IgD-negative memory B cell (primary cell): ENCODE results near the gene KLHL22. TPM values are rescaled to one million over a fixed set of nuclear protein-coding genes. Genes with fewer than 3 reads are reported as not detected.
"Not testable (repeated sequence)": the region's sequence is repeated elsewhere in the genome, so short reads cannot be mapped to it uniquely, and the experiment has no call there.

Experiments used
- H3K27ac Mint-ChIP-seq, 3 donors: one replicate each; pipeline ENCODE4 v1.8.0; 2020 to 2022; ENCODE audit warnings: mild to moderate bottlenecking in 3 of 3, mixed read lengths in 3 of 3, moderate library complexity in 1 of 3
- H3K27me3 Mint-ChIP-seq: one replicate; pipeline ENCODE4 v1.8.0; 2021; ENCODE audit warnings: mixed read lengths
- H3K36me3 Mint-ChIP-seq: one replicate; pipeline ENCODE4 v1.8.0; 2020; ENCODE audit warnings: mild to moderate bottlenecking, mixed read lengths
- H3K4me1 Mint-ChIP-seq, 3 donors: one replicate each; pipeline ENCODE4 v1.8.0; 2020 to 2022; ENCODE audit warnings: mixed read lengths in 3 of 3, mild to moderate bottlenecking in 1 of 3
- H3K4me3 Mint-ChIP-seq, 4 donors: one replicate each; pipeline ENCODE4 v1.8.0; 2020 to 2022; ENCODE audit warnings: mild to moderate bottlenecking in 4 of 4, mixed read lengths in 4 of 4, moderate library complexity in 3 of 4
- H3K9me3 Mint-ChIP-seq, 3 donors: one replicate each; pipeline ENCODE4 v1.8.0; 2020 to 2021; ENCODE audit warnings: mixed read lengths in 3 of 3, mild to moderate bottlenecking in 1 of 3
- polyA plus RNA-seq: library from polyadenylated mRNA; unstranded; fragments of 300-500 nt; fragmentation: Illumina TruSeq; gene quantifications from one replicate; pipeline ENCODE4 v1.2.3, GENCODE V29; 2021

KLHL22 gene
- polyA plus RNA-seq, 1 donor from 2014 or later, result 20.8 TPM

DNA sequence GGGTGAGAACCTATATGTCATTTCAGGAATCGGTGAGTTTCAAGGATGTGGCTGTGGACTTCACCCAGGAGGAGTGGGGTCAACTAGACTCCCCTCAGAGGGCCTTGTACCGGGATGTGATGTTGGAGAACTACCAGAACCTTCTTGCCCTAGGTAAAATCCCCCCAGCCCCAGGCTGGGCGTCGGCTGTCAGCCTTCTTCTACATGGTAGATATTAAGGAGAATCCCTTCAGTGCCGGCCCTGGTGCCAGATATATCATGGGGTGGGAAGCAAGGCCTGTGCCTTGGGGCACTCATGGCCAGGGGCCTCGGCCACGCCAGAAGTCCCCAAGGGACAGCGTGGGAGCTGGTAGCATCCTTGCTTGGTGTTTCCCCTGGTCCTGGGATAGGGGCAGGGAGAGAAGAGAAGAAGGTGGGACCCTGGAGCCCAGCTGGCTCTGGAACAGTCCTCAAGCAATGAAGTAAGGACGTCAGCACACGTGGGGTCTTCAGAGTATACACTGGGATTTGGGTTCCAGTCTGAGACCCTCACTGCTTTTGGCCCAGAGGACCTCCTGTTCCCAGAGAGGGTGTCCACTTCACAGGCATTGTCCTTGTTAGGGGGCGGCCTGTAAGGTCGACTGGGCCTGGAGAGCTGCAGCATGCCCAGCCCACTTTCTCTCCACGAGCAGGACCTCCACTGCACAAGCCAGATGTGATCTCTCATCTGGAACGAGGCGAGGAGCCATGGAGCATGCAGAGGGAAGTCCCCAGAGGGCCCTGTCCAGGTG is 94.8 kb downstream of the KLHL22 start:
- H3K27me3 Mint-ChIP-seq, result no peaks in the 10 kb centered on the region
- no peaks in the 10 kb centered on the region for H3K9me3 Mint-ChIP-seq
- no peak overlapping the region for H3K27ac Mint-ChIP-seq
- H3K4me3 Mint-ChIP-seq, result no peak overlapping the region
- peaks cover 4 to 23% (median 7%) of the 10 kb centered on the region in 3 donors for H3K4me1 Mint-ChIP-seq
- H3K36me3 Mint-ChIP-seq, result peaks cover 5% of the 10 kb centered on the region

DNA sequence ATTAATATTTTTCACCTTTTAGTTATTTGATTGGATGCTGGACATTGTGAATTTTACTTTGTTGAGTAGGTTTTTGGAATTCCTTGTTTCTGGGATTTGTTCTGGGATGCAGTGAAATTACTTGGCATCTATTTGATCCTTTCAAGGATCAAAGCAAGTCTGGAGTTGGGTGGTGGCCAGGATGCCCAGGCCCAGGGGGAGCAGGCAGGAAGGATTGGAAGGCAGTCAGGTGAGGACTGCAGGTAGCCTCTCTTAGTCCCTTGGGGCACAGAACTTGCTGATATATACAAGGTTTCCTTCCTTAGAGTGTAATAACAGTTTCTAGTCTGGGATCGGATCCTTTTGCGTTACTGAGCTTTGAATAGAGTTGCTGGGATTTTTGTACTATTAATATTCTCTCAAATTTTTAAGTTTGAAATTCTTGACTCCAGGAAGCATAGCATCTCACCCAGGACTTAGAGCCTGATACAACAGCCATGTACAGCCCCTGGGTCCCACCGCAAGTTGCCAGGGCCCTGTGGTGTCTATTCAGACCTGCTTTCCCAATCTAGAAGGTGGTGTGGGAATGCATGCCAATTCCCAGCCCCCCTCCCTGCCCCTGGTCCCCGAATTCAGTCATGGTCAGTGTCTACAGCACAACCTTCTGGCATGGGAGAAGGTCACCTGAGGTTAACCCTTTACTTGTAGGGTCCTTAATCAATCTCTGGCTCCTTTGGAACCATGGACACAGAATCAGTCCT is 95.6 kb downstream of the KLHL22 start:
- peaks cover 5% of the 10 kb centered on the region for H3K36me3 Mint-ChIP-seq
- no peaks in the 10 kb centered on the region for H3K27me3 Mint-ChIP-seq
- no peak overlapping the region for H3K4me3 Mint-ChIP-seq
- H3K4me1 Mint-ChIP-seq, result peaks cover 4 to 30% (median 14%) of the 10 kb centered on the region in 3 donors
- H3K9me3 Mint-ChIP-seq, result no peaks in the 10 kb centered on the region
- peak overlapping the region in 1 of 3 donors; percentile 89 for H3K27ac Mint-ChIP-seq

DNA sequence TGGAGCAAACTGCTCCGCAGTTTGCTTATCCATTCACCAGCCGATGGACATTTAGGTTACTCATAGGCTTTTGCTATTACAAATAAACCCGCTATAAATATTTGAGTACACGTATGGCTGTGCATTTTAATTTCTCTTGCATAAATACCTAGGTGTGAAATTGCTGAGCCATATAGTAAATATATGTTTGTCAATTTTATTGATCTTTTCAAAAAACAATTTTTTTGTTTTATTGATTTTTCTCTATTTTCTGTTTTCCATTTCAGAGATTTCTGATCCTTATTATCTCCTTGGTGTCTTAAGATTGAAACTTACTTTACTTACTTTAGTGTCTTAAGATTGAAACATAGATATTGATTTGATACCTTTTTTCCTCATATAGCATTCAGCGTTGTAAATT is 97.2 kb downstream of the KLHL22 start:
- peaks cover 11 to 37% (median 19%) of the 10 kb centered on the region in 3 donors for H3K4me1 Mint-ChIP-seq
- H3K27ac Mint-ChIP-seq, result no peak overlapping the region
- H3K9me3 Mint-ChIP-seq, result no peaks in the 10 kb centered on the region
- no peaks in the 10 kb centered on the region for H3K27me3 Mint-ChIP-seq
- peak overlapping the region in 1 of 4 donors; percentile 34 for H3K4me3 Mint-ChIP-seq
- H3K36me3 Mint-ChIP-seq, result peaks cover 2% of the 10 kb centered on the region

DNA sequence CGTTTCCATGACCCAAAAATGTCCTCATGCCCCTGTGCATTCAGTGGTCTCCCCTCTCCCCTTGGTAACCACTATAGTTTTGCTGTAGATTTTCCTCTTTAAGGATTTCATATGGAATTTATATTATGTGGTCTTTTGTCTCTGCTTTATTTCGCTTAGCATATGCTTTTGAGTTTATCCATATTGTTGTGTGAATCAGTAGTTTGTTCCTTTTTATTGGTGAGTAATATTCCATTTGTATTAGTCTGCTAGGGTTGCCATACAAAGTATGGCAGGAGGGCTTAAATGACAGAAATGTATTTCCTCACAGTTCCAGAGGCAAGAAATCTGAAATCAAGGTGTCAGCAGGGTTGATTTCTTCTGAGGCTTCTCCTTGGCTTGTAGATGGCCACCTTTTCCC is 98.1 kb downstream of the KLHL22 start:
- no peaks in the 10 kb centered on the region for H3K27me3 Mint-ChIP-seq
- peaks cover 2% of the 10 kb centered on the region for H3K36me3 Mint-ChIP-seq
- H3K4me3 Mint-ChIP-seq, result peak overlapping the region in 2 of 4 donors; percentile 1 to 92
- H3K9me3 Mint-ChIP-seq, result no peaks in the 10 kb centered on the region
- H3K4me1 Mint-ChIP-seq, result peaks cover 11 to 37% (median 19%) of the 10 kb centered on the region in 3 donors
- H3K27ac Mint-ChIP-seq, result no peak overlapping the region

DNA sequence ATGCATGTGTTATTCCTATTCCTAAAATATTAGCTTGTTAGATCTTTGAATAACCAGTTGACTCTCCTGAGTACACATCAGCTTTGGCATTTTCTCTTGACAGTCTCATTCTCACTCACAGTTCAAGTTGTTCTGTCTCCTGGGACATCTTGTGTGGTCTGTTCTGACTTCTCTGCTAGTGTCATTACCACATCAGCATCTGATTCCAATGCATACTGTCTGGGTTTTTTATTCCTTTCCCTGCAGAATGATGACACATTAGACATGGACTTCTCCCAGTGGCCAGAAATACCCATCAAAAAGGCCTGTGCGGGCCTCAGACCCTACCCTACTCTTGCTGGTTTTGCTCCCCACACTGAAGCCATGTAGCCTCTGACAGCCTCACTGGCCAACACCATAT is 99.0 kb downstream of the KLHL22 start:
- H3K4me1 Mint-ChIP-seq, result peaks cover 11 to 37% (median 19%) of the 10 kb centered on the region in 3 donors
- H3K27me3 Mint-ChIP-seq, result no peaks in the 10 kb centered on the region
- H3K27ac Mint-ChIP-seq, result no peak overlapping the region
- peaks cover 2% of the 10 kb centered on the region for H3K36me3 Mint-ChIP-seq
- H3K9me3 Mint-ChIP-seq, result no peaks in the 10 kb centered on the region
- peak overlapping the region in 2 of 4 donors; percentile 69 to 92 for H3K4me3 Mint-ChIP-seq

DNA sequence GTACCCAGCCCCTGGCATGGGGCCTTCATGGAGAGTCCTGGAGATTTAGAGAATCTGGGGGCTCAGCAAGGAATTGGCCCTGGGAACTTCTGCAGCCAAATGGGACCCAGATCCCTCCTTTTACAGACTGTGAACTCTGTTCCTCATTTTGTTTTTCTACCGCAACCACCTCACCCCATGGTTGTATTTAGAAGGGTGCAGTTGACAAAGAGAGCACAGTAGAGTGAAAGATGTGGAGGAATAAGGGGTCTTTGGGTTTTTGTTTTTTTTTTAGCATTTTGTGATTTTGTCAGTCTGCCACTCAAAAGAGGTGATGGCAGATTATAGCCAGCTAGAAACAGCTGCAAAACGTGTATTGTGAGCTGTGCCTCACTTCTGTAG is 99.7 kb downstream of the KLHL22 start:
- Mint-ChIP-seq H3K27ac (no peak overlapping the region), H3K27me3 (no peaks in the 10 kb centered on the region), H3K4me1 (peaks cover 11 to 37% (median 19%) of the 10 kb centered on the region in 3 donors), H3K4me3 (peak overlapping the region; percentile 59 to 92 (median 80)), H3K36me3 (no peaks in the 10 kb centered on the region), H3K9me3 (no peaks in the 10 kb centered on the region)

DNA sequence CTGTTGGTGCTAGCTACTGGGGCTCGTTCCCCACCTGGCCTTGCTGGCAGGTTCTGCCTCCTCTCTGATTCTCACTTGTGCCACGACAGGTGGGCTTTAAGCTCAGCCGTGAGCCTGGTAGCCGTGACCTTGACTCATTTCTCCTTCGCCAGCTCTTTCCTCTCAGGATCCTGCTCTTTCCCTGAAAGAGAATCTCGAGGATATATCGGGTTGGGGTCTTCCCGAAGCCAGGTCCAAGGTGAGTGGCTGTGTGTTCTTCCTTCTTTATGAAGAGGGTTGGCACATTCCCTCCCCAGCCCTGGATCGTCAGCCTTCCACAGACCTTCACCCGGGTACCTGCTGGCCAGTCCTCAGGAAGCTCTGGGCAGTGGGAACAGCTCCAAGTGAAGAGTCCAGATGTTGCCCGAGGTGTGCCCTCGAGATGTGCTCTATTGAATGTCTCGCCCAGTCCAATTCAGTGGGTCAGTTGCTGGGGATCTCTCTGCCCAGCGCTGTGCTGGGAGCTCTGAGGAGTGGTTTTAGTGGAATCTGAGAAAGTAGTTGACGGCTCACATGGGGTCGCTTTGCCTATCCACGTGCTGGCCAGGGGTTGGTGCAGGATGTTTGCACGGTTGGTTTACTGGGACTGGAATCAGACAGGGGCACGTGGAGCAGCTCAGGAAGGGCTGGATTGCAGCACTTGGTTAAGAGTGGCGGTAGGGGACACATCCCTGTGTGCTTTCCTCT is 100.3 kb downstream of the KLHL22 start:
- H3K9me3 Mint-ChIP-seq, result peaks cover 0 to 4% (median 0%) of the 10 kb centered on the region in 3 donors
- H3K27me3 Mint-ChIP-seq, result no peaks in the 10 kb centered on the region
- H3K36me3 Mint-ChIP-seq, result no peaks in the 10 kb centered on the region
- H3K4me3 Mint-ChIP-seq, result peak overlapping the region; percentile 90 to 97 (median 92)
- H3K4me1 Mint-ChIP-seq, result peaks cover 11 to 32% (median 19%) of the 10 kb centered on the region in 3 donors
- peak overlapping the region in 2 of 3 donors; percentile 15 to 47 for H3K27ac Mint-ChIP-seq

DNA sequence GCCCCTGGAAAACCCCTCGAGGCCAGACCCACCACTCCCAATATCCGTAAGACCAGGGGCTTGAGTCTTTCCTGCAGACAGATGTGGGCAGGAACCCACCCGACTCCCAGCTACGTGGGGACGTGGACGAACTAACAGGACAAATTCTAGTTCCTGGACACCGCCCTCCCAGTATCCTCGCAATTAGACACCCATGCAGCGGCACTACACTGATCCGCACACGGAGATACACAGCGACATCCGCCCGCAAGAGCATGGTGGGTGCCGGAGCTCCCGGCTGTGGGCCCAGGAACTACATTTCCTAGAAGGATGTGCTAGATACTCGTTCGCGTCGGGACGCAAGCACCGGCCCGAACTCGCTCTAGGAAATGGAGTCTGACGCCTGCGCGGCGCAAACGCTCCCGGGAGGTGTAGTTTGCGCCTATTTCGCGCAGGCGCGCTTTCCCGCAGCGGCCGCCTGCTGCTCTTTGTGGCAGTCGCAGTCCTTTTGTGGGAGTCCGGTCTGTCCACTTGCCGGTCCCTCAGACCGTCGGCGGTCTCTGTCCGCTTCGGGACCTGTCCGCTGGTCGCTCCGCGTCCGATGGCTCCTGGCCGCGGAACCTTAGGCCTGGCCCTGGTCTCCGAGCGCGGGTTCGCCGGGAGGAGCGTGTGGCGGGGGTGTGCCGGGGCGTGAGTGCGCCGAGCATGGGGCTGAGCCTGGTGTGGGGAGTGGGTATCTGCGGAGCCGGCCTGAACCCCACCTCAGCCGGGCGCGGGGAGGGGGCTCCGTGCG is 101.7 kb downstream of the KLHL22 start, which contains the start of gene ZNF74:
Gene ZNF74 (plus strand): TSS at position 447 of the 772 bp plus-strand sequence. CDS start 478 bp downstream, outside the sequence.
- Mint-ChIP-seq H3K27me3 (no peaks in the 10 kb centered on the region), H3K36me3 (no peaks in the 10 kb centered on the region), H3K9me3 (peaks cover 0 to 6% (median 0%) of the 10 kb centered on the region in 3 donors), H3K4me3 (peak within 1 kb of the TSS; percentile 90 to 97 (median 93)), H3K27ac (peak within 1 kb of the TSS; percentile 62 to 96 (median 95)), H3K4me1 (peaks cover 7 to 26% (median 19%) of the 10 kb centered on the region in 3 donors)

DNA sequence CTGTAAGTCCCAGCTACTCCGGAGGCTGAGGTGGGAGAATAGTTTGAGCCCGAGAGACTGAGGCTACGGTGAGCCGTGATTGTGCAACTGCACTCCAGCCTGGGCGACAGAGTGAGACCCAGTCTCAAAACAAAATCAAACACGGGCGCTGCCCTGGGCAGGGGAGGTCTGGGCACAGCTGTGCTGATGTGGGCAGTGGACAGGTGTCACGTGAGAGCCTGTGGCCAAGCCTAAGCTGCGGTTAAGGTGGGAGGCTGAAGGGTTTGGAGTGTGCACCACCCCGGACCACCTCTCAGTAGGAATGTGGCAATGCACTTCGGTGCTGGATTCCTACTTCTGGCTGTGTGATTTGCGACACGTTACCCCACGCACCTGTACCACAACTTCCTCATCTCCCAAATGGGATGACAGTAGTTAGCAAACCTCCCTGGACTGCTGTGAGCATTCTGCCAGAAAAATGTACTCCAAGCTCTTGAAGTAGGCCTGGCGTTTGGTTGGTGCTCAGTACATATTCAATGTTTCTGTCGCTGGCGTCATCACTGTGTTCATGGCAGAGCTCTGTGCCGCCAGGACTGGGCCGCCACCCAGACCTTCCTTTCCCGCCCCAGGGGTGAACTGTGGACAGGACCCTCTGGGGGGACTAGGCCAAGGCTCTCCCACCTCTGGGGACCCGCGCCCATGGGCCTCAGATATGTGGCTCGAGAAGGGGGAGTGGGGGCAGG is 102.5 kb downstream of the KLHL22 start:
- Mint-ChIP-seq H3K9me3 (peaks cover 0 to 6% (median 0%) of the 10 kb centered on the region in 3 donors), H3K27me3 (no peaks in the 10 kb centered on the region), H3K27ac (peak overlapping the region; percentile 62 to 96 (median 95)), H3K4me3 (peak overlapping the region; percentile 90 to 97 (median 93)), H3K36me3 (no peaks in the 10 kb centered on the region), H3K4me1 (peaks cover 7 to 26% (median 19%) of the 10 kb centered on the region in 3 donors)

DNA sequence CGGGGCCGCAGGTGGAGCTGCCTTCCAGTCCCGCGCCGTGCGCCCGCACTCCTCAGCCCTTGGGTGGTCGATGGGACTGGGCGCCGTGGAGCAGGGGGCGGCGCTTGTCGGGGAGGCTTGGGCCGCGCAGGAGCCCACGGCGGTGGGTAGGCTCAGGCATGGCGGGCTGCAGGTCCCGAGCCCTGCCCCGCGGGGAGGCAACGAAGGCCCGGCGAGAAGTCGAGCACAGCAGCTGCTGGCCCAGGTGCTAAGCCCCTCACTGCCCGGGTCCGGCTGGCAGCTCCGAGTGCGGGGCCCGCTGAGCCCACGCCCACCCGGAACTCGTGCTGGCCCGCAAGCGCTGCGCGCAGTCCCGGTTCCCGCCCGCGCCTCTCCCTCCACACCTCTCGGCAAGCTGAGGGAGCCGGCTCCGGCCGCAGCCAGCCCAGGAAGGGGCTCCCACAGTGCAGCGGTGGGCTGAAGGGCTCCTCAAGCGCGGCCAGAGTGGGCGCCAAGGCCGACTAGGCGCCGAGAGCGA is 103.2 kb downstream of the KLHL22 start:
- H3K9me3 Mint-ChIP-seq, H3K27me3 Mint-ChIP-seq, H3K27ac Mint-ChIP-seq, H3K36me3 Mint-ChIP-seq: not testable (repeated sequence)
- Mint-ChIP-seq H3K4me3 (peak overlapping the region; percentile 39 to 90 (median 66)), H3K4me1 (peaks cover 7 to 26% (median 19%) of the 10 kb centered on the region in 3 donors)

Other genes starting within 250 kb of the KLHL22 start
- not detected for gene RTN4R, start 227.5 kb downstream of the KLHL22 start, polyA plus RNA-seq
- gene DGCR6L, start 175.7 kb downstream of the KLHL22 start, polyA plus RNA-seq, result 63.5 TPM
- 6.6 TPM for gene ZNF74, start 101.6 kb downstream of the KLHL22 start, polyA plus RNA-seq
- 0.16 TPM for gene SCARF2, start 58.0 kb downstream of the KLHL22 start, polyA plus RNA-seq
- 50.2 TPM for gene MED15, start 11.8 kb upstream of the KLHL22 start, polyA plus RNA-seq